HL-60 (cell line): ENCODE data around the gene DENND5A.

Experiments used
- DNase-seq, 2 experiments: peaks; one replicate each; pipeline ENCODE4 v3.0.0-alpha.2; 2010 to 2020; ENCODE audit warnings: low read depth in 1 of 2, low spot score in 1 of 2
- H3K27ac ChIP-seq: fragments of 250-450 bp; sonication (Bioruptor Pico); replicated peaks from 2 replicates; pipeline ENCODE4 v1.5.1; 2020; ENCODE audit warnings: mild to moderate bottlenecking, moderate library complexity
- H3K27me3 ChIP-seq: fragments of 250-450 bp; sonication (Bioruptor Pico); 2 replicates; pipeline ENCODE4 v1.5.1; 2021; ENCODE audit warnings: mild to moderate bottlenecking, moderate library complexity; ENCODE audit not compliant: insufficient read depth, poor library complexity, severe bottlenecking
- H3K4me3 ChIP-seq: replicated peaks from 2 replicates; pipeline ENCODE4 v1.5.1; 2011; ENCODE audit warnings: mild to moderate bottlenecking, control low read depth, low read length; ENCODE audit not compliant: insufficient read depth
- GABPA ChIP-seq: IDR thresholded peaks from 2 replicates; pipeline ENCODE4 v1.6.1; 2012; ENCODE audit warnings: low read depth
- POLR2AphosphoS5 ChIP-seq: IDR thresholded peaks from 2 replicates; pipeline ENCODE4 v1.6.1; 2012; ENCODE audit warnings: low read depth
- SPI1 ChIP-seq: IDR thresholded peaks from 2 replicates; pipeline ENCODE4 v1.6.1; 2012; ENCODE audit warnings: low read depth, mild to moderate bottlenecking, borderline replicate concordance
- TF ChIP-seq, protein P1 (sequence below): IDR thresholded peaks from one replicate; pipeline ENCODE4 v1.5.1; 2011; ENCODE audit warnings: low read length, control low read depth, inconsistent platforms; ENCODE audit not compliant: insufficient read depth
- TF ChIP-seq, protein P2 (sequence below): IDR thresholded peaks from 2 replicates; pipeline ENCODE4 v1.6.1; 2012; ENCODE audit warnings: low read depth; ENCODE audit not compliant: insufficient replicate concordance

DENND5A gene

DNA sequence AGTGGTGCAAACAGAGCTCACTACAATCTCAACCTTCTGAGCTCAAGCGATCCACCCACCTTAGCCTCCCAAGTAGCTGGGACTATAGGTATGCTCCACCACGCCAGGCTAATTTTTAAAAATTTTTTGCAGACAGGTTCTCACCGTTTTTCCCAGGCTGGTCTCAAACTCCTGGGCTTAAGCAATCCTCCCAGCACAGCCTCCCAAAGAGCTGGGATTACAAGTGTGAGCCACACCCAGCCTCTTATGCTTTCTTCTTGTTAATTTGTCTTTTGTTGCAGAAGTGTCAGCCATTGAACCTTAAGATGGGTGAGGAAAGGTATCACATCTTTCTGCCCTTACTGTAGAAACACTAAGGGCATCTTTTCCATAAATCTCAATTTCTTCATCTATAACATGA, 34.9 kb downstream of the DENND5A start:
- Histone ChIP-seq H3K27me3 (no peaks in the 10 kb centered on the region), H3K27ac (no peak overlapping the region), H3K4me3 (no peak overlapping the region)
- TF ChIP-seq GABPA: no peak
- TF ChIP-seq SPI1: no peak
- TF ChIP-seq, protein P1, sequence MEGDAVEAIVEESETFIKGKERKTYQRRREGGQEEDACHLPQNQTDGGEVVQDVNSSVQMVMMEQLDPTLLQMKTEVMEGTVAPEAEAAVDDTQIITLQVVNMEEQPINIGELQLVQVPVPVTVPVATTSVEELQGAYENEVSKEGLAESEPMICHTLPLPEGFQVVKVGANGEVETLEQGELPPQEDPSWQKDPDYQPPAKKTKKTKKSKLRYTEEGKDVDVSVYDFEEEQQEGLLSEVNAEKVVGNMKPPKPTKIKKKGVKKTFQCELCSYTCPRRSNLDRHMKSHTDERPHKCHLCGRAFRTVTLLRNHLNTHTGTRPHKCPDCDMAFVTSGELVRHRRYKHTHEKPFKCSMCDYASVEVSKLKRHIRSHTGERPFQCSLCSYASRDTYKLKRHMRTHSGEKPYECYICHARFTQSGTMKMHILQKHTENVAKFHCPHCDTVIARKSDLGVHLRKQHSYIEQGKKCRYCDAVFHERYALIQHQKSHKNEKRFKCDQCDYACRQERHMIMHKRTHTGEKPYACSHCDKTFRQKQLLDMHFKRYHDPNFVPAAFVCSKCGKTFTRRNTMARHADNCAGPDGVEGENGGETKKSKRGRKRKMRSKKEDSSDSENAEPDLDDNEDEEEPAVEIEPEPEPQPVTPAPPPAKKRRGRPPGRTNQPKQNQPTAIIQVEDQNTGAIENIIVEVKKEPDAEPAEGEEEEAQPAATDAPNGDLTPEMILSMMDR: no peak
- TF ChIP-seq POLR2AphosphoS5: no peak
- TF ChIP-seq, protein P2, sequence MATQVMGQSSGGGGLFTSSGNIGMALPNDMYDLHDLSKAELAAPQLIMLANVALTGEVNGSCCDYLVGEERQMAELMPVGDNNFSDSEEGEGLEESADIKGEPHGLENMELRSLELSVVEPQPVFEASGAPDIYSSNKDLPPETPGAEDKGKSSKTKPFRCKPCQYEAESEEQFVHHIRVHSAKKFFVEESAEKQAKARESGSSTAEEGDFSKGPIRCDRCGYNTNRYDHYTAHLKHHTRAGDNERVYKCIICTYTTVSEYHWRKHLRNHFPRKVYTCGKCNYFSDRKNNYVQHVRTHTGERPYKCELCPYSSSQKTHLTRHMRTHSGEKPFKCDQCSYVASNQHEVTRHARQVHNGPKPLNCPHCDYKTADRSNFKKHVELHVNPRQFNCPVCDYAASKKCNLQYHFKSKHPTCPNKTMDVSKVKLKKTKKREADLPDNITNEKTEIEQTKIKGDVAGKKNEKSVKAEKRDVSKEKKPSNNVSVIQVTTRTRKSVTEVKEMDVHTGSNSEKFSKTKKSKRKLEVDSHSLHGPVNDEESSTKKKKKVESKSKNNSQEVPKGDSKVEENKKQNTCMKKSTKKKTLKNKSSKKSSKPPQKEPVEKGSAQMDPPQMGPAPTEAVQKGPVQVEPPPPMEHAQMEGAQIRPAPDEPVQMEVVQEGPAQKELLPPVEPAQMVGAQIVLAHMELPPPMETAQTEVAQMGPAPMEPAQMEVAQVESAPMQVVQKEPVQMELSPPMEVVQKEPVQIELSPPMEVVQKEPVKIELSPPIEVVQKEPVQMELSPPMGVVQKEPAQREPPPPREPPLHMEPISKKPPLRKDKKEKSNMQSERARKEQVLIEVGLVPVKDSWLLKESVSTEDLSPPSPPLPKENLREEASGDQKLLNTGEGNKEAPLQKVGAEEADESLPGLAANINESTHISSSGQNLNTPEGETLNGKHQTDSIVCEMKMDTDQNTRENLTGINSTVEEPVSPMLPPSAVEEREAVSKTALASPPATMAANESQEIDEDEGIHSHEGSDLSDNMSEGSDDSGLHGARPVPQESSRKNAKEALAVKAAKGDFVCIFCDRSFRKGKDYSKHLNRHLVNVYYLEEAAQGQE: no peak
- no peak for DNase-seq

DNA sequence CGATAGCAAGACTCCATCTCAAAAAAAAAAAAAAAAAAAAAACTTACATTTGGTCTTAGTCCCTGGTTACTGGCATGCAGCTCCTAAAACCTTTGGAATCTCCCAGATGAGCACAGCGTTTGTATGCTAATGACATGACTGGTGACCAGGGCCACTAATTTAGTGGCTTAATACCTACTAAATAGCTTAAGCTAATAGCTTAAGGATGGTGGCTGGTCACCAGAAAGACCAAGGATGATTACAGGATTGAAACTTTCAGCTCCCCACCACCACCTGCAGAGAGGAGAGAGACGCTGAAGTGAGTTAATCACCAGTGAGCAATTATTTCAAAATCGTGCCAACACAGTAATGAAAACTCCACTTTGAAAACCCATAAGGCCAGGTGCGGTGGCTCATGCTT, 37.1 kb downstream of the DENND5A start:
- H3K27ac ChIP-seq: no peak overlapping the region
- DNase-seq: no peak
- H3K4me3 ChIP-seq: no peak overlapping the region
- TF ChIP-seq POLR2AphosphoS5: no peak
- TF ChIP-seq, protein P2: no peak
- no peak for TF ChIP-seq SPI1
- TF ChIP-seq GABPA: no peak
- TF ChIP-seq, protein P1: no peak
- H3K27me3 ChIP-seq: no peaks in the 10 kb centered on the region

DNA sequence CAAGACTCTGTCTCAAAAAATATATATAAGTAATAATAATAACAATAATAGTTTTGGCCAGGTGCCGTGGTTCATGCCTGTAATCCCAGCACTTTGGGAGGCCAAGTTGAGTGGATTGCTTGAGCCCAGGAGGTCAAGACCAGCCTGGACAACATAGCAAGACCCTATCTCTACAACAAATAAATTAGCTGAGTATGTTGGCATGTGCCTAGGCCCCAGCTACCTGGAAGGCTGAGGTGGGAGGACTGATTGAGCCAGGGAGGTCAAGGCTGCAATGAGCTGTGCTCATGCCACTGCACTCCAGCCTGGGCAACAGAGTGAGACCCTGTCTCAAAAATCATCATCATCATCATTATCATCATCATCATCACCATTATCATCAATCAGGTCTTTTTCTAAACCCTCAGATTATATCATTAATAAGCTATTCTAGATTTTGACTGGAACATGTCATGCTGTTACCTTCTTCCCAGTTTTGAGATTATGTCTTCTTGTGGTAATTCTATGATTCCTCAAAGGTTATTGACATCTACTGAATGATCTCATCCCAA, 39.3 kb downstream of the DENND5A start:
- no peak for DNase-seq
- H3K4me3 ChIP-seq: no peak overlapping the region
- H3K27ac ChIP-seq: no peak overlapping the region
- TF ChIP-seq, protein P1: no peak
- no peak for TF ChIP-seq POLR2AphosphoS5
- no peak for TF ChIP-seq SPI1
- no peak for TF ChIP-seq GABPA
- TF ChIP-seq, protein P2: no peak
- H3K27me3 ChIP-seq: no peaks in the 10 kb centered on the region
